GM12878 (cell line): ENCODE measurements around the gene RALB. TPM values are rescaled to one million over a fixed set of nuclear protein-coding genes. Genes with fewer than 3 reads are reported as not detected.

ENCODE experiments used
- ATAC-seq: fragments of 200-7000 bp; cut with Tn5 transposase; 3 replicates; pipeline ENCODE4 v1.9.1; 2020; ENCODE audit warnings: mild to moderate bottlenecking, moderate library complexity
- BruUV-seq: library from RNA; stranded (reverse); fragments of 400-500 nt; replicated peaks from 2 replicates; lab custom pipeline; 2021; lab: Mats Ljungman, UMichigan
- CTCF ChIA-PET: fragments of 300-600 bp; sonication (Branson Sonifier 250); formaldehyde crosslinking; extraction: SDS; loops from one replicate; lab custom pipeline; 2021; ENCODE audit warnings: inconsistent platforms; lab: Yijun Ruan, JAX
- POLR2A ChIA-PET: fragments of 350-600 bp; formaldehyde crosslinking; extraction: SDS; loops from one replicate; lab custom pipeline; 2021; ENCODE audit warnings: inconsistent platforms; lab: Charles Lee
- RAD21 ChIA-PET: fragments of 300-600 bp; sonication (Branson Sonifier 250); formaldehyde crosslinking; loops from one replicate; lab custom pipeline; 2023; ENCODE audit warnings: antibody characterized with exemption; ENCODE audit not compliant: unreplicated experiment; lab: Charles Lee
- SMC1A ChIA-PET: fragments of 300-600 bp; sonication (Branson Sonifier 250); formaldehyde crosslinking; loops from one replicate; lab custom pipeline; 2023; ENCODE audit not compliant: unreplicated experiment, uncharacterized antibody; lab: Charles Lee
- DNase-seq: peaks from one replicate; pipeline ENCODE4 v3.0.0-alpha.2; 2011; ENCODE audit warnings: low read depth, low spot score
- FAIRE-seq: peaks from 3 replicates; lab custom pipeline; 2011; peaks lifted over from hg19 to GRCh38; lab: Jason Lieb, UNC
- H2AFZ ChIP-seq: 2 replicates; pipeline ENCODE4 v1.6.0; 2011; ENCODE audit warnings: low read depth, low read length, control low read depth; ENCODE audit not compliant: control insufficient read depth
- H3K27ac ChIP-seq: 2 replicates; pipeline ENCODE4 v1.5.1; 2011; ENCODE audit warnings: control low read depth; ENCODE audit not compliant: control insufficient read depth, insufficient read depth
- H3K27me3 ChIP-seq, 2 experiments: replicated peaks in 1 of 2; 2 replicates each; pipeline versions ENCODE4 v1.6.0 to v1.6.1; 2011; ENCODE audit warnings: low read length in 1 of 2; ENCODE audit not compliant: control insufficient read depth in 2 of 2, insufficient read depth in 2 of 2
- H3K36me3 ChIP-seq, 2 experiments: 2 replicates each; pipeline ENCODE4 v1.5.1; 2011; ENCODE audit warnings: low read length in 1 of 2; ENCODE audit not compliant: control insufficient read depth in 2 of 2, insufficient read depth in 2 of 2
- H3K4me1 ChIP-seq: 2 replicates; pipeline ENCODE4 v1.6.1; 2011; ENCODE audit warnings: mild to moderate bottlenecking, low read length, moderate library complexity, mixed read lengths; ENCODE audit not compliant: control insufficient read depth, insufficient read depth
- H3K4me2 ChIP-seq: 2 replicates; pipeline ENCODE4 v1.6.0; 2011; ENCODE audit warnings: control low read depth; ENCODE audit not compliant: control insufficient read depth, insufficient read depth
- H3K4me3 ChIP-seq: fragments of 200-600 bp; sonication (generic); 2 replicates; pipeline ENCODE4 v1.5.1; 2016
- H3K79me2 ChIP-seq: 2 replicates; pipeline ENCODE4 v1.6.0; 2011; ENCODE audit warnings: low read length; ENCODE audit not compliant: control insufficient read depth, insufficient read depth
- H3K9ac ChIP-seq: 2 replicates; pipeline ENCODE4 v1.8.0; 2011; ENCODE audit warnings: low read length, control low read depth, mixed read lengths; ENCODE audit not compliant: control insufficient read depth, insufficient read depth
- H3K9me3 ChIP-seq: replicated peaks from 3 replicates; pipeline ENCODE4 v1.5.1; 2011; ENCODE audit warnings: mild to moderate bottlenecking, low read length; ENCODE audit not compliant: control insufficient read depth, insufficient read depth
- H4K20me1 ChIP-seq: 2 replicates; pipeline ENCODE4 v1.6.0; 2011; ENCODE audit not compliant: control insufficient read depth, insufficient read depth
- EED ChIP-seq: sonication (generic); IDR thresholded peaks from 2 replicates; pipeline ENCODE4 v1.6.1; 2016; ENCODE audit warnings: antibody characterized with exemption, low read depth
- HCFC1 ChIP-seq: fragments of 150-350 bp; IDR thresholded peaks from 2 replicates; pipeline ENCODE4 v1.6.1; 2014; ENCODE audit warnings: low read length
- MYC ChIP-seq: IDR thresholded peaks from 2 replicates; pipeline ENCODE4 v1.6.1; 2011; ENCODE audit warnings: mild to moderate bottlenecking, low read length, moderate library complexity, inconsistent platforms; ENCODE audit not compliant: insufficient read depth, insufficient replicate concordance, insufficient read length, severe bottlenecking
- SMC3 ChIP-seq: IDR thresholded peaks from 2 replicates; pipeline ENCODE4 v1.6.1; 2011; ENCODE audit warnings: low read length, improper control_type of control experiment, borderline replicate concordance
- TCF12 ChIP-seq: IDR thresholded peaks from 2 replicates; pipeline ENCODE4 v1.6.1; 2011; ENCODE audit warnings: low read depth, mild to moderate bottlenecking, low read length
- WGBS: methylation state at CpG from one replicate; pipeline ENCODE4 v1.1.6; 2016; ENCODE audit warnings: low lambda C conversion rate; ENCODE audit not compliant: insufficient replicate concordance, insufficient coverage; ENCODE audit errors: missing lambda C conversion rate; 5-methylcytosine and 5-hydroxymethylcytosine counted together
- in situ Hi-C: fragments of 300-500 bp; cut with MboI; formaldehyde crosslinking; loops from 9 replicates; pipeline ENCODE4 v1.14.3; 2018; ENCODE audit warnings: mixed read lengths
- intact Hi-C: fragments of 100-400 bp; cut with micrococcal nuclease; formaldehyde crosslinking; loops from one replicate; pipeline ENCODE4 v1.14.2; 2022; ENCODE audit not compliant: unreplicated experiment
- polyA plus RNA-seq, 11 experiments: library from polyadenylated mRNA; depleted of rRNA in 4 of 11; unstranded in 6 of 11; stranded (reverse) in 5 of 11; fragments of >200 nt; fragmentation: Nextera tagmentation in 4 of 11; fragmentation: Illumina TruSeq in 1 of 11; extraction: Ambion mirVana in 4 of 11; extraction: Trizol in 1 of 11; gene quantifications; 1 replicate in 1 of 11; 2 replicates in 10 of 11; pipeline versions ENCODE4 v1.2.1 to v1.2.3, GENCODE V29; 2011 to 2016; ENCODE audit warnings: inconsistent platforms in 2 of 11, missing spikeins in 2 of 11, low read depth in 1 of 11
- total RNA-seq, 4 experiments: library from RNA; depleted of rRNA in 3 of 4; stranded (reverse); fragments of >200 nt in 3 of 4; fragmentation: Illumina TruSeq in 1 of 4; extraction: Trizol in 1 of 4; gene quantifications; 2 replicates each; pipeline versions ENCODE4 v1.2.1 to v1.2.3, GENCODE V29; 2013 to 2021
- TF ChIP-seq, protein P1 (sequence below): fragments of 450-650 bp; IDR thresholded peaks from 2 replicates; pipeline ENCODE4 v1.6.1; 2017; ENCODE audit warnings: mild to moderate bottlenecking, moderate library complexity
- TF ChIP-seq, protein P2 (sequence below): fragments of 450-650 bp; formaldehyde crosslinking; IDR thresholded peaks from 2 replicates; pipeline ENCODE4 v1.4.0; 2022; ENCODE audit warnings: mild to moderate bottlenecking, moderate library complexity

Gene RALB
- total and polyA plus RNA-seq, 10 of the 15 experiments (the other 5 are each of a cell fraction or from before 2014, with no cell fraction given): 8.3 to 54.0 (median 24.2) TPM

- H3K4me1 ChIP-seq: no peaks in the 10 kb centered on the region
- H2AFZ ChIP-seq: no peak overlapping the region
- WGBS: 73% methylated on average over 7 of the region's 7 CpGs
- H3K27me3 ChIP-seq: peaks cover 0 to 3% of the 10 kb centered on the region in 2 experiments; a peak in 2 of 4 replicates
- ChIA-PET POLR2A (no interaction called here), RAD21 (no interaction called here), CTCF (interaction anchor here (0.6 kb wide), 1 partner anchor 16 kb away, joined by 3 read pairs; no protein-coding TSS in a partner anchor), SMC1A (no interaction called here)
- no peak overlapping the region for H3K4me3 ChIP-seq
- no peaks in the 10 kb centered on the region for H4K20me1 ChIP-seq
- DNase-seq: no peak
- no peaks in the 10 kb centered on the region for H3K79me2 ChIP-seq
- H3K9me3 ChIP-seq: no peaks in the 10 kb centered on the region
- BruUV-seq: no TSS peak
- no peak overlapping the region for H3K27ac ChIP-seq
- in situ Hi-C loops (no loop called here), intact Hi-C loops (no loop called here)
- FAIRE-seq: no peak
- H3K36me3 ChIP-seq: no peaks in the 10 kb centered on the region
- no peak overlapping the region for H3K9ac ChIP-seq
- no peak overlapping the region for H3K4me2 ChIP-seq
- ATAC-seq: no peak
- no peak for TF ChIP-seq HCFC1
- TF ChIP-seq, protein P1, sequence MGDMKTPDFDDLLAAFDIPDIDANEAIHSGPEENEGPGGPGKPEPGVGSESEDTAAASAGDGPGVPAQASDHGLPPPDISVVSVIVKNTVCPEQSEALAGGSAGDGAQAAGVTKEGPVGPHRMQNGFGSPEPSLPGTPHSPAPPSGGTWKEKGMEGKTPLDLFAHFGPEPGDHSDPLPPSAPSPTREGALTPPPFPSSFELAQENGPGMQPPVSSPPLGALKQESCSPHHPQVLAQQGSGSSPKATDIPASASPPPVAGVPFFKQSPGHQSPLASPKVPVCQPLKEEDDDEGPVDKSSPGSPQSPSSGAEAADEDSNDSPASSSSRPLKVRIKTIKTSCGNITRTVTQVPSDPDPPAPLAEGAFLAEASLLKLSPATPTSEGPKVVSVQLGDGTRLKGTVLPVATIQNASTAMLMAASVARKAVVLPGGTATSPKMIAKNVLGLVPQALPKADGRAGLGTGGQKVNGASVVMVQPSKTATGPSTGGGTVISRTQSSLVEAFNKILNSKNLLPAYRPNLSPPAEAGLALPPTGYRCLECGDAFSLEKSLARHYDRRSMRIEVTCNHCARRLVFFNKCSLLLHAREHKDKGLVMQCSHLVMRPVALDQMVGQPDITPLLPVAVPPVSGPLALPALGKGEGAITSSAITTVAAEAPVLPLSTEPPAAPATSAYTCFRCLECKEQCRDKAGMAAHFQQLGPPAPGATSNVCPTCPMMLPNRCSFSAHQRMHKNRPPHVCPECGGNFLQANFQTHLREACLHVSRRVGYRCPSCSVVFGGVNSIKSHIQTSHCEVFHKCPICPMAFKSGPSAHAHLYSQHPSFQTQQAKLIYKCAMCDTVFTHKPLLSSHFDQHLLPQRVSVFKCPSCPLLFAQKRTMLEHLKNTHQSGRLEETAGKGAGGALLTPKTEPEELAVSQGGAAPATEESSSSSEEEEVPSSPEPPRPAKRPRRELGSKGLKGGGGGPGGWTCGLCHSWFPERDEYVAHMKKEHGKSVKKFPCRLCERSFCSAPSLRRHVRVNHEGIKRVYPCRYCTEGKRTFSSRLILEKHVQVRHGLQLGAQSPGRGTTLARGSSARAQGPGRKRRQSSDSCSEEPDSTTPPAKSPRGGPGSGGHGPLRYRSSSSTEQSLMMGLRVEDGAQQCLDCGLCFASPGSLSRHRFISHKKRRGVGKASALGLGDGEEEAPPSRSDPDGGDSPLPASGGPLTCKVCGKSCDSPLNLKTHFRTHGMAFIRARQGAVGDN: no peak
- TF ChIP-seq MYC: no peak
- TF ChIP-seq SMC3: no peak
- TF ChIP-seq TCF12: no peak
- TF ChIP-seq, protein P2, sequence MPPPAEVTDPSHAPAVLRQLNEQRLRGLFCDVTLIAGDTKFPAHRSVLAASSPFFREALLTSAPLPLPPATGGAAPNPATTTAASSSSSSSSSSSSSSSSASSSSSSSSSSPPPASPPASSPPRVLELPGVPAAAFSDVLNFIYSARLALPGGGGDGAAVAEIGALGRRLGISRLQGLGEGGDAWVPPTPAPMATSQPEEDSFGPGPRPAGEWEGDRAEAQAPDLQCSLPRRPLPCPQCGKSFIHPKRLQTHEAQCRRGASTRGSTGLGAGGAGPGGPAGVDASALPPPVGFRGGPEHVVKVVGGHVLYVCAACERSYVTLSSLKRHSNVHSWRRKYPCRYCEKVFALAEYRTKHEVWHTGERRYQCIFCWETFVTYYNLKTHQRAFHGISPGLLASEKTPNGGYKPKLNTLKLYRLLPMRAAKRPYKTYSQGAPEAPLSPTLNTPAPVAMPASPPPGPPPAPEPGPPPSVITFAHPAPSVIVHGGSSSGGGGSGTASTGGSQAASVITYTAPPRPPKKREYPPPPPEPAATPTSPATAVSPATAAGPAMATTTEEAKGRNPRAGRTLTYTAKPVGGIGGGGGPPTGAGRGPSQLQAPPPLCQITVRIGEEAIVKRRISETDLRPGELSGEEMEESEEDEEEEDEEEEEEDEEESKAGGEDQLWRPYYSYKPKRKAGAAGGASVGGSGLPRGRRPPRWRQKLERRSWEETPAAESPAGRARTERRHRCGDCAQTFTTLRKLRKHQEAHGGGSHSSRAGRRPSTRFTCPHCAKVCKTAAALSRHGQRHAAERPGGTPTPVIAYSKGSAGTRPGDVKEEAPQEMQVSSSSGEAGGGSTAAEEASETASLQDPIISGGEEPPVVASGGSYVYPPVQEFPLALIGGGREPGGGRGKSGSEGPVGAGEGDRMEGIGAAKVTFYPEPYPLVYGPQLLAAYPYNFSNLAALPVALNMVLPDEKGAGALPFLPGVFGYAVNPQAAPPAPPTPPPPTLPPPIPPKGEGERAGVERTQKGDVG (CRISPR knock-in tag): no peak
- TF ChIP-seq EED: no peak
Measured at GRCh38 chr2:120322329-120322728, 69.7 kb downstream of the RALB start.
